IMR-90 (cell line): Measurements from ENCODE around the gene CRYM. TPM values are rescaled to one million over a fixed set of nuclear protein-coding genes. Genes with fewer than 3 reads are reported as not detected.
A peak's percentile ranks its signal among the peaks of the same experiment; 100 is the strongest.

Experiments used
- ATAC-seq: fragments of 200-7000 bp; cut with Tn5 transposase; 2 replicates; pipeline ENCODE4 v1.9.1; 2020; ENCODE audit warnings: low read depth, mild to moderate bottlenecking, moderate library complexity
- BruUV-seq: library from RNA; stranded (reverse); fragments of 400-500 nt; replicated peaks from 2 replicates; lab custom pipeline; 2021; lab: Mats Ljungman, UMichigan
- CTCF ChIA-PET: fragments of 300-600 bp; formaldehyde crosslinking; extraction: SDS; loops from one replicate; lab custom pipeline; 2021; ENCODE audit warnings: antibody characterized with exemption; lab: Yijun Ruan, JAX
- POLR2A ChIA-PET: fragments of 300-600 bp; sonication (Branson Sonifier 250); formaldehyde crosslinking; loops from one replicate; lab custom pipeline; 2022; ENCODE audit warnings: antibody characterized with exemption; ENCODE audit not compliant: unreplicated experiment; lab: Charles Lee
- DNase-seq: peaks from one replicate; pipeline ENCODE4 v3.0.0; 2013
- H2AFZ ChIP-seq: replicated peaks from 2 replicates; pipeline ENCODE3; 2013; ENCODE audit warnings: low read length, mild to moderate bottlenecking; ENCODE audit not compliant: poor library complexity
- H2AK5ac ChIP-seq: 2 replicates; pipeline ENCODE4 v1.6.1; 2013; ENCODE audit warnings: low read depth, low read length, inconsistent platforms
- H2AK9ac ChIP-seq: replicated peaks from 2 replicates; pipeline ENCODE3; 2013; ENCODE audit warnings: mild to moderate bottlenecking, low read depth, low read length, moderate library complexity; ENCODE audit not compliant: poor library complexity
- H2BK120ac ChIP-seq: 2 replicates; pipeline ENCODE4 v1.6.1; 2013; ENCODE audit warnings: low read depth, low read length, inconsistent platforms
- H2BK15ac ChIP-seq: 3 replicates; pipeline ENCODE4 v1.6.1; 2013; ENCODE audit warnings: low read depth, low read length, inconsistent platforms
- H2BK20ac ChIP-seq: 2 replicates; pipeline ENCODE4 v1.6.1; 2013; ENCODE audit warnings: low read depth, mild to moderate bottlenecking, inconsistent platforms, low read length, moderate library complexity
- H2BK5ac ChIP-seq: 2 replicates; pipeline ENCODE4 v1.6.1; 2013; ENCODE audit warnings: mild to moderate bottlenecking, low read depth, low read length, inconsistent platforms; ENCODE audit not compliant: poor library complexity, severe bottlenecking
- H3K14ac ChIP-seq: replicated peaks from 2 replicates; pipeline ENCODE4 v1.6.1; 2013; ENCODE audit warnings: low read depth, low read length, inconsistent platforms
- H3K18ac ChIP-seq: 2 replicates; pipeline ENCODE4 v1.6.1; 2013; ENCODE audit warnings: low read depth, low read length, control low read depth
- H3K23ac ChIP-seq: 2 replicates; pipeline ENCODE4 v1.6.1; 2013; ENCODE audit warnings: low read depth, low read length, inconsistent platforms
- H3K27ac ChIP-seq: 2 replicates; pipeline ENCODE4 v1.5.1; 2013; ENCODE audit warnings: mild to moderate bottlenecking, control low read depth, low read length; ENCODE audit not compliant: insufficient read depth
- H3K27me3 ChIP-seq: 2 replicates; pipeline ENCODE4 v1.6.1; 2013; ENCODE audit warnings: low read length; ENCODE audit not compliant: control insufficient read depth, insufficient read depth
- H3K36me3 ChIP-seq: 2 replicates; pipeline ENCODE4 v1.6.1; 2013; ENCODE audit warnings: low read length, mixed read lengths; ENCODE audit not compliant: control insufficient read depth, insufficient read depth
- H3K4ac ChIP-seq: 2 replicates; pipeline ENCODE4 v1.6.1; 2013; ENCODE audit warnings: low read depth, low read length, inconsistent platforms
- H3K4me1 ChIP-seq: 2 replicates; pipeline ENCODE4 v1.6.1; 2013; ENCODE audit warnings: low read length, mixed read lengths; ENCODE audit not compliant: control insufficient read depth, insufficient read depth
- H3K4me2 ChIP-seq: 2 replicates; pipeline ENCODE4 v1.6.1; 2013; ENCODE audit warnings: low read depth, mild to moderate bottlenecking, control low read depth, low read length, moderate library complexity
- H3K4me3 ChIP-seq: 2 replicates; pipeline ENCODE4 v1.5.1; 2013; ENCODE audit warnings: low read depth, mild to moderate bottlenecking, control low read depth, low read length, moderate library complexity; ENCODE audit not compliant: insufficient read depth
- H3K56ac ChIP-seq: 2 replicates; pipeline ENCODE4 v1.6.1; 2013; ENCODE audit warnings: low read length, inconsistent platforms; ENCODE audit not compliant: insufficient read depth; ENCODE audit errors: extremely low read depth
- H3K79me1 ChIP-seq, 2 experiments: 2 replicates each; pipeline ENCODE4 v1.6.1; 2013; ENCODE audit warnings: low read length in 2 of 2, inconsistent platforms in 1 of 2, low read depth in 1 of 2
- H3K9ac ChIP-seq: 2 replicates; pipeline ENCODE4 v1.6.1; 2013; ENCODE audit warnings: low read depth, low read length, control low read depth
- H3K9me1 ChIP-seq: 2 replicates; pipeline ENCODE4 v1.6.1; 2013; ENCODE audit warnings: low read length, inconsistent platforms; ENCODE audit not compliant: insufficient read depth
- H3K9me3 ChIP-seq: 2 replicates; pipeline ENCODE4 v1.6.1; 2013; ENCODE audit warnings: low read length; ENCODE audit not compliant: control insufficient read depth, insufficient read depth
- H4K20me1 ChIP-seq: 2 replicates; pipeline ENCODE4 v1.6.1; 2013; ENCODE audit warnings: low read length, inconsistent platforms; ENCODE audit not compliant: insufficient read depth
- H4K5ac ChIP-seq: 2 replicates; pipeline ENCODE4 v1.6.1; 2013; ENCODE audit warnings: mild to moderate bottlenecking, low read depth, low read length, control low read depth
- H4K8ac ChIP-seq, 2 experiments: 2 replicates each; pipeline ENCODE4 v1.6.1; 2013; ENCODE audit warnings: low read depth in 2 of 2, low read length in 2 of 2, control low read depth in 1 of 2, inconsistent platforms in 1 of 2
- H4K91ac ChIP-seq: 2 replicates; pipeline ENCODE4 v1.6.1; 2013; ENCODE audit warnings: low read depth, low read length, inconsistent platforms; ENCODE audit not compliant: insufficient read depth
- MAFK ChIP-seq: IDR thresholded peaks from 2 replicates; pipeline ENCODE4 v1.6.1; 2012; ENCODE audit warnings: low read depth, low read length, improper control_type of control experiment
- RCOR1 ChIP-seq: IDR thresholded peaks from 2 replicates; pipeline ENCODE4 v1.6.1; 2012; ENCODE audit warnings: mild to moderate bottlenecking, low read length, improper control_type of control experiment; ENCODE audit not compliant: insufficient replicate concordance
- WGBS, 2 experiments: methylation state at CpG; one replicate each; pipeline versions ENCODE4 v1.1.5 to v1.1.7; 2013; ENCODE audit warnings: missing lambda C conversion rate in 2 of 2; ENCODE audit not compliant: insufficient read length in 1 of 2; ENCODE audit errors: extremely low coverage in 2 of 2; 5-methylcytosine and 5-hydroxymethylcytosine counted together
- dilution Hi-C: fragments of 300-500 bp; cut with HindIII; formaldehyde crosslinking; loops from one replicate; pipeline ENCODE4 v1.14.3; 2018; ENCODE audit warnings: low sequenced_read_pairs; ENCODE audit not compliant: unreplicated experiment
- in situ Hi-C: fragments of 300-500 bp; cut with MboI; formaldehyde crosslinking; loops from 3 replicates; pipeline ENCODE4 v1.14.3; 2019; ENCODE audit warnings: low sequenced_read_pairs, inconsistent platforms, mixed read lengths
- intact Hi-C: fragments of 100-400 bp; cut with micrococcal nuclease; formaldehyde crosslinking; loops from 2 replicates; pipeline ENCODE4 v1.10.0; 2022
- polyA plus RNA-seq, 3 experiments: library from polyadenylated mRNA; depleted of rRNA; stranded (reverse); fragments of >200 nt; gene quantifications; 2 replicates each; pipeline ENCODE4 v1.2.3, GENCODE V29; 2012; ENCODE audit warnings: low replicate concordance in 1 of 3
- total RNA-seq: library from RNA; depleted of rRNA; stranded (reverse); fragments of >200 nt; gene quantifications from 2 replicates; pipeline ENCODE4 v1.2.3, GENCODE V29; 2012

Gene CRYM
- total and polyA plus RNA-seq, 2 of the 4 experiments (the other 2 are of a cell fraction): not detected

- no peak overlapping the region for H3K18ac ChIP-seq
- H2BK20ac ChIP-seq: no peak overlapping the region
- peaks cover 17% of the 10 kb centered on the region for H3K27me3 ChIP-seq
- H3K36me3 ChIP-seq: no peaks in the 10 kb centered on the region
- H4K20me1 ChIP-seq: no peaks in the 10 kb centered on the region
- H3K14ac ChIP-seq: no peak overlapping the region
- H3K4ac ChIP-seq: no peak overlapping the region
- DNase-seq (no peak), ATAC-seq (no peak)
- H3K79me1 ChIP-seq: no peaks in the 10 kb centered on the region
- no peak overlapping the region for H3K56ac ChIP-seq
- no TSS peak for BruUV-seq
- no peak for TF ChIP-seq MAFK
- no peak for TF ChIP-seq RCOR1
- H2BK120ac ChIP-seq: no peak overlapping the region
- H3K4me1 ChIP-seq: no peaks in the 10 kb centered on the region
- H2BK15ac ChIP-seq: no peak overlapping the region
- dilution Hi-C loops (no loop called here), intact Hi-C loops (no loop called here), in situ Hi-C loops (no loop called here)
- ChIA-PET CTCF (no interaction called here), POLR2A (no interaction called here)
- H3K9ac ChIP-seq: no peak overlapping the region
- H4K8ac ChIP-seq: no peak overlapping the region
- no peak overlapping the region for H4K91ac ChIP-seq
- H3K23ac ChIP-seq: no peak overlapping the region
- H3K9me3 ChIP-seq: no peaks in the 10 kb centered on the region
- no peak overlapping the region for H3K27ac ChIP-seq
- H2AFZ ChIP-seq: peak overlapping the region; percentile 48
- no peak overlapping the region for H2AK9ac ChIP-seq
- H2BK5ac ChIP-seq: no peak overlapping the region
- H4K5ac ChIP-seq: no peak overlapping the region
- no CpG with 5 or more reads among the region's 4 CpGs for WGBS, 2 experiments
- no peak overlapping the region for H3K4me2 ChIP-seq
- no peaks in the 10 kb centered on the region for H3K9me1 ChIP-seq
- no peak overlapping the region for H2AK5ac ChIP-seq
- H3K4me3 ChIP-seq: no peak overlapping the region
Measured at GRCh38 chr16:21214086-21214485, 64.0 kb downstream of the CRYM start.
